ENCODE data around the gene RASSF4. TPM values are rescaled to one million over a fixed set of nuclear protein-coding genes. Genes with fewer than 3 reads are reported as not detected.

Gene RASSF4
- total RNA-seq, 1 donor from 2014 or later: 83.0 TPM

- DNase-seq (ENCODE audit: low read depth): no peak
- Mint-ChIP-seq H3K4me3 (ENCODE audit: unreplicated experiment) (no peak overlapping the region), H3K9me3 (ENCODE audit: unreplicated experiment) (peaks cover 23% of the 10 kb centered on the region), H3K4me1 (ENCODE audit: low read depth, unreplicated experiment) (peaks cover 4% of the 10 kb centered on the region), H3K27ac (ENCODE audit: unreplicated experiment) (no peak overlapping the region), H3K36me3 (ENCODE audit: low read depth, unreplicated experiment) (peaks cover 25% of the 10 kb centered on the region), H3K27me3 (ENCODE audit: low read depth, unreplicated experiment) (no peaks in the 10 kb centered on the region)
- no peak overlapping the region for H3K4me2 ChIP-seq (ENCODE audit: low read length)
- H3K4me3 ChIP-seq (ENCODE audit: insufficient read depth, low read depth, low read length): no peak overlapping the region
- peaks cover 17% of the 10 kb centered on the region for H3K4me1 ChIP-seq (ENCODE audit: insufficient read depth, low read length)
- peaks cover 38% of the 10 kb centered on the region for H3K79me2 ChIP-seq (ENCODE audit: insufficient read depth, low read length)
- peaks cover 9% of the 10 kb centered on the region for H3K36me3 ChIP-seq (ENCODE audit: insufficient read depth, low read length)
- H2AFZ ChIP-seq (ENCODE audit: low read depth, low read length): no peak overlapping the region
- FAIRE-seq: no peak
- H3K27ac ChIP-seq (ENCODE audit: low read depth, low read length): no peak overlapping the region
- no peaks in the 10 kb centered on the region for H3K27me3 ChIP-seq (ENCODE audit: insufficient read depth, low read length)
- H3K9me3 ChIP-seq (ENCODE audit: insufficient read depth, low read depth, low read length): peaks cover 7% of the 10 kb centered on the region
- TF ChIP-seq EZH2 (IDR thresholded peaks at IDR 0.05; ENCODE audit: insufficient read depth, low read length) (no peak), CTCF (IDR thresholded peaks at IDR 0.05; ENCODE audit: insufficient read depth, low read depth, low read length) (no peak)
- no peaks in the 10 kb centered on the region for H4K20me1 ChIP-seq (ENCODE audit: insufficient read depth, low read length)
- H3K9ac ChIP-seq (ENCODE audit: low read length): no peak overlapping the region
Observed at GRCh38 chr10:45004661-45005060, 45.1 kb downstream of the RASSF4 start.

GRCh38 chr10:45005284-45005683 is 45.7 kb downstream of the RASSF4 start:
- H3K27ac Mint-ChIP-seq (ENCODE audit: unreplicated experiment): no peak overlapping the region
- peaks cover 7% of the 10 kb centered on the region for H3K9me3 ChIP-seq (ENCODE audit: insufficient read depth, low read depth, low read length)
- no peak overlapping the region for H3K9ac ChIP-seq (ENCODE audit: low read length)
- peaks cover 38% of the 10 kb centered on the region for H3K79me2 ChIP-seq (ENCODE audit: insufficient read depth, low read length)
- peaks cover 9% of the 10 kb centered on the region for H3K36me3 ChIP-seq (ENCODE audit: insufficient read depth, low read length)
- H2AFZ ChIP-seq (ENCODE audit: low read depth, low read length): no peak overlapping the region
- H3K27ac ChIP-seq (ENCODE audit: low read depth, low read length): no peak overlapping the region
- H3K4me1 Mint-ChIP-seq (ENCODE audit: low read depth, unreplicated experiment): peaks cover 4% of the 10 kb centered on the region
- H3K27me3 ChIP-seq (ENCODE audit: insufficient read depth, low read length): no peaks in the 10 kb centered on the region
- H4K20me1 ChIP-seq (ENCODE audit: insufficient read depth, low read length): no peaks in the 10 kb centered on the region
- H3K4me2 ChIP-seq (ENCODE audit: low read length): no peak overlapping the region
- DNase-seq (ENCODE audit: low read depth) (no peak), FAIRE-seq (no peak)
- H3K27me3 Mint-ChIP-seq (ENCODE audit: low read depth, unreplicated experiment): no peaks in the 10 kb centered on the region
- TF ChIP-seq EZH2 (IDR thresholded peaks at IDR 0.05; ENCODE audit: insufficient read depth, low read length): no peak
- no peak for TF ChIP-seq CTCF (IDR thresholded peaks at IDR 0.05; ENCODE audit: insufficient read depth, low read depth, low read length)
- H3K9me3 Mint-ChIP-seq (ENCODE audit: unreplicated experiment): peaks cover 23% of the 10 kb centered on the region
- H3K4me3 Mint-ChIP-seq (ENCODE audit: unreplicated experiment): no peak overlapping the region
- peaks cover 23% of the 10 kb centered on the region for H3K36me3 Mint-ChIP-seq (ENCODE audit: low read depth, unreplicated experiment)
- peaks cover 13% of the 10 kb centered on the region for H3K4me1 ChIP-seq (ENCODE audit: insufficient read depth, low read length)
- H3K4me3 ChIP-seq (ENCODE audit: insufficient read depth, low read depth, low read length): no peak overlapping the region

GRCh38 chr10:45006276-45007030 is 46.9 kb downstream of the RASSF4 start:
- Histone ChIP-seq H3K79me2 (ENCODE audit: insufficient read depth, low read length) (peaks cover 34% of the 10 kb centered on the region), H3K9me3 (ENCODE audit: insufficient read depth, low read depth, low read length) (peaks cover 7% of the 10 kb centered on the region), H3K9ac (ENCODE audit: low read length) (no peak overlapping the region), H3K4me1 (ENCODE audit: insufficient read depth, low read length) (peaks cover 5% of the 10 kb centered on the region), H3K36me3 (ENCODE audit: insufficient read depth, low read length) (peaks cover 9% of the 10 kb centered on the region), H4K20me1 (ENCODE audit: insufficient read depth, low read length) (no peaks in the 10 kb centered on the region), H2AFZ (ENCODE audit: low read depth, low read length) (no peak overlapping the region), H3K27me3 (ENCODE audit: insufficient read depth, low read length) (no peaks in the 10 kb centered on the region), H3K4me2 (ENCODE audit: low read length) (no peak overlapping the region), H3K27ac (ENCODE audit: low read depth, low read length) (no peak overlapping the region), H3K4me3 (ENCODE audit: insufficient read depth, low read depth, low read length) (no peak overlapping the region)
- H3K4me1 Mint-ChIP-seq (ENCODE audit: low read depth, unreplicated experiment): peaks cover 4% of the 10 kb centered on the region
- H3K27me3 Mint-ChIP-seq (ENCODE audit: low read depth, unreplicated experiment): no peaks in the 10 kb centered on the region
- no peak for TF ChIP-seq EZH2 (IDR thresholded peaks at IDR 0.05; ENCODE audit: insufficient read depth, low read length)
- TF ChIP-seq CTCF (IDR thresholded peaks at IDR 0.05; ENCODE audit: insufficient read depth, low read depth, low read length): no peak
- H3K9me3 Mint-ChIP-seq (ENCODE audit: unreplicated experiment): peaks cover 23% of the 10 kb centered on the region
- H3K4me3 Mint-ChIP-seq (ENCODE audit: unreplicated experiment): no peak overlapping the region
- FAIRE-seq (no peak), DNase-seq (ENCODE audit: low read depth) (no peak)
- H3K27ac Mint-ChIP-seq (ENCODE audit: unreplicated experiment): no peak overlapping the region
- H3K36me3 Mint-ChIP-seq (ENCODE audit: low read depth, unreplicated experiment): peaks cover 23% of the 10 kb centered on the region

Data from astrocyte (in vitro differentiated cells and primary cell).